ENCODE results near the gene NMT2.

Gene NMT2

DNA sequence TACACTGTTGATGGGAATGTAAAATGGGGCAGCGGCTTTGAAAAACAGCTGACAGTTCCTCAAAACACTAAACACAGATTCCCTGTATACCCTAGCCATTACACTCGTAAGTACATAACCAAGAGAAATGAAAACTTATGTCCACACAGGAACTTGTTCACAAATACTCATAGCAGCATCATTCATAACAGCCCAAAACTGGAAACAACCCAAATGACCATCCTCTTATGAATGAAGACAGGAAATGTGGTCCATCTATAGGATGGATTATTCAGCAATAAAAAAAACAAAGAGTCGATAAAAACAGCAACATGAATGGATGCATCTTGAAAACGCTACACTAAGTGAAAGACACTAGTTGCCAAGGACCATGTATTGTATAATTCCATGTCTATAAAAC, 23.7 kb downstream of the NMT2 start:
- DNase-seq (ENCODE audit: low spot score) (no peak), FAIRE-seq (no peak)

DNA sequence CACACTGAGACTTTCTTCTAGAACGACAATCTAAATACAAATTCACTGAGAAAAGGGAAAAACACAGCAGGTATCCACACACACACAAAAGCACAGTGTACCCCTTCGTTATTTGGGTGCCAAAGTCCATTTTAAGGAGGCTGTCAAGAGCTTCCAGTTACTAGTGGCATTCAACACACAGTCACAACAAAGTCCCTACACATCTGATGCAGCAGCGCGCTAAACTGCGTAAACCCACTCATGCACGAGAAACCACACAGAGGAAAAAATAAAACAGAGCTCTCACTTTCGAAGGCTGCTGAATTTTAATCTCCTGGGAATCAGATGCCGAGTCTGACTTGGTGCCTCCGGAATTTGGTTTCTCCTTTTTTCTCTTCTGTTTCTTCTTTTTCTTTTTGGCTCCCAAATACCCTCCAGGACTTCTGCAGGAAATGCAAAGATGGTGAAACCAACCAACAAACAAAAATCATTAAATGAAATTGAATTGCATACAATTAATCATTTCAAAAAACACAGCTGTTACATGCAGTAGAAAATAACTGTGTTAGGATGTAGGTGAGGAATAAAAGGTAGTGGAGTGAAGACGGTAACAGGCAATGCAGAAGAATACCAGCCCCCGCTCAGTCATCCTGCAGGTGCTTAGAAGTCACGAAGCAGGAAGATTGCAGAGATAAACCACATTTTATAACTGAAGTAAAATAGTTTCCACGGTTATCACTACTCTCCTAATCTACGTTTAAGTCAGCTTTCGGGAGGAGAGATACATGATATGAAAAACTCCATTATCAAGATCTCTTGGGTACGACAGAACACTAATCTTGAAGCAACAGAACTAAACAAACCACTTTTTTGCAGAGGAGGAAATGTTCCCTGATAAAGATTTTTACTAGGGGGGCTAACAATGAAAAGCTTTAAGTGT, 27.1 kb downstream of the NMT2 start:
- FAIRE-seq, result no peak
- DNase-seq (ENCODE audit: low spot score), result no peak

GRCh38 chr10:15140698-15141097, 27.8 kb downstream of the NMT2 start:
- no peak for DNase-seq (ENCODE audit: low spot score)

DNA sequence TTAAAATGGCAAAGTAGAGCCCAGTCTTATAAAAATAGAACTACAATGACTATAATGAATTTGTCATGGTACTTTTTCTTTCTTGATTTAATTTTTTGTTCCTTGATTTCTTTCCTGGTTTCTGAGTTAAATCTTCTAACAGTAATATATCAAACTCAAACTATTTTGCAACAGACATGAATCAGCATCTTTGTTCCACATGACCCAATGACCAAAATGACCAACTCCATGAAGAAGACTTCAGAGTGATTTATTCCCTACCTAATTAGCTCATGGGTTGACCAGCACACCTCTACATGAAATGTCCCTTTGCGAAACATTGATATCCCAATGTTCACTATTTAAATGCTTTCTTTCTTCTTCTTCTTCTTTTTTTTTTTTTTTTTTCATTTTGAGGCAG, 30.9 kb downstream of the NMT2 start:
- DNase-seq (ENCODE audit: low spot score) (no peak), FAIRE-seq (no peak)

More at GRCh38 chr10:15140698-15141097, 27.8 kb downstream of the NMT2 start:
- FAIRE-seq, result no peak

DNA sequence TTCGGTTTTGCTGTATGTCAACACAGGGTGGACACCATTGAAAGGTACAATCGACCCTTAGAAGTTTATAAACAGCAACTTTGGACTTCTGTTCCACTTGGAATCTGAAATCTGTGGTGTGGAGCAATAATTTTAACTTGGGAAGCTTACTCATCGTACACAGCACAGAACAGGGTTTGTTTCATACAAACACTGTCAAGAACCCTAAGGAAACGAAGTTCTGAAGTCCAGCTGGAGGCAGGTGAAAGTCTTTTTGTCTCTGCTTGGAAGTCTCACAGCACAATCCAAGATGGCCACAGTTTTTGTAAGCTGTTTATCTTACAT, 31.5 kb downstream of the NMT2 start:
- no peak for FAIRE-seq
- no peak for DNase-seq (ENCODE audit: low spot score)

GRCh38 chr10:15136129-15137035, 32.1 kb downstream of the NMT2 start:
- DNase-seq (ENCODE audit: low spot score) (no peak), FAIRE-seq (no peak)

GRCh38 chr10:15131330-15131729, 37.2 kb downstream of the NMT2 start:
- DNase-seq (ENCODE audit: low spot score), result no peak
- no peak for FAIRE-seq

DNA sequence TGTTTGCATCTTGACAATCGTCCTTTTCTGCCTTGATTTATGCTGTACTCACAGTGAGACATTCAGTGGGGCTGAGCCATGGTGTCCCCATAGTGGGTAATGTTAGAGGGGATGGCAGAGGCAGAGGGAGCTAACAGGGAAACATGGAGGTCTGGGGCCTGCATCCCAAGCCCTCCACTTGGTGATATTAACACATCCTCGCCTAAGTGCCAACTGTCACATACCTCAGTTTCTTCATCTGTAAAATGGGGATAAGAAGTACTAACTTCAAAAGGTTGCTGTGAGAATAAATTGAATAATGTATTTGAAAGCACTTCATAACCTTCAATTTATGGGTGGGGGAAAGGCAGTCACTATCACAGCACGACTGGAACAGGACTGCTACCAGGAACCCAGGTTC, 43.6 kb downstream of the NMT2 start:
- no peak for DNase-seq (ENCODE audit: low spot score)
- no peak for FAIRE-seq

DNA sequence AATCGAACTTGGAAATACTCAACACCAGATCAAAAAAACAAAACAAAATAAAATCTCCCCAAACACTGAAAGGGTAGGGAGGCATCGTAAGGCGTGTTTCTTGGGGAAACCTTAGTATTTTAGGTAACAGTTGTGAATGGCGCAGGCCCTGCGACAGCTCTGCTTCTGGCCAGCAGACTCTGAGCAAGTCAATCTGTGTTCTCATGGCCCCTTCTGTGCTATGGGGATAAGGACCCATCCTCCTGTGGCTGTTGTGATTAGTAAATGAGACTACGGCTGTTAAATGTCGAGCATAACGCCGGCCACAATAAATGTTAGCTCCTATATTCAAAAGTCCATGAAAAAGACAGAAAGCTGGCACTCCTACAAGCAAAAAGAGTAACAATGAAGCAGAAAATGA, 44.3 kb downstream of the NMT2 start:
- FAIRE-seq (no peak), DNase-seq (ENCODE audit: low spot score) (no peak)

DNA sequence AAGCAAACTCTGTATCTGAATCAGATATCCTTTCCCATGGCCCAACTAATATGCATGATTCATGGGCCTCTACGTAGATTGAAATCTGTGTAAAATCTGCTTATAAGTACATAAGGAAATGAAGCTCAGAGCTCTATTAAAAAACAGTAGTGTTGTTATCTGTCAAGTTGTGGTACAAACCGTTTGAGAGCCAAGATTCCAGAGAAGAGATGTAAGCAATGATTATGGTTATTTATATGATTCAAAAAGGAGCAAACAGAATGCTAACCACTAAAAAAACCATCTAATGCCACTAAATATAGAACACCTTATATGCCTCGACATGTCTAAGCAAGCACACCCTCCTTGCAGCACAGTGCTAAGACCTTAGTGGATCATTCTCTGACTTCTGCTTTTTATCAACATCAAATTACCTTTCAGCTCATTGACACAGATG, 44.7 kb downstream of the NMT2 start:
- DNase-seq (ENCODE audit: low spot score) (no peak), FAIRE-seq (no peak)

GRCh38 chr10:15122477-15123030, 45.9 kb downstream of the NMT2 start:
- DNase-seq (ENCODE audit: low spot score) (no peak), FAIRE-seq (no peak)

DNA sequence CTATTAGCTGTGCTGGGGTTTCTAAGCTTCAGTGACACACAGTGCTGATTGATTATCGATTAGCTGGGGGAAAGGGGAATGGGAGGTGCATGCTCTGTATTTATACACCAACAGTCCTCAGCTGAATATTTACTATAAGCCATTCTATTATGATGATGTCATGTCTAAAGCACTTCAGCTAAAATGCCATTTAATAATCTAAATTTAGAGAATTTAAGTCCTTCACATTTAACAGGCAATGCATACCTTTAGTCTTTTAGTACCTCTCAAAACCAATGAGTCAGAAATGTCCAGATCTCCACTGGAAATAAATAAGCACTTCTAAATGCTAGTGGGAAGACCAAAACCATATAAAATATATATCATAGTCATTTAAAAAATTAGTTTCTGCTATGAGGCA, 46.8 kb downstream of the NMT2 start:
- DNase-seq (ENCODE audit: low spot score) (no peak), FAIRE-seq (no peak)

GRCh38 chr10:15120523-15120922, 48.0 kb downstream of the NMT2 start:
- FAIRE-seq (no peak), DNase-seq (ENCODE audit: low spot score) (no peak)

GRCh38 chr10:15118615-15119014, 49.9 kb downstream of the NMT2 start:
- DNase-seq (ENCODE audit: low spot score) (no peak), FAIRE-seq (no peak)

GRCh38 chr10:15116225-15116624, 52.3 kb downstream of the NMT2 start:
- FAIRE-seq (no peak), DNase-seq (ENCODE audit: low spot score) (no peak)

- FAIRE-seq (no peak), DNase-seq (ENCODE audit: low spot score) (no peak)
Measured at GRCh38 chr10:15113766-15114165, 54.7 kb downstream of the NMT2 start.

DNA sequence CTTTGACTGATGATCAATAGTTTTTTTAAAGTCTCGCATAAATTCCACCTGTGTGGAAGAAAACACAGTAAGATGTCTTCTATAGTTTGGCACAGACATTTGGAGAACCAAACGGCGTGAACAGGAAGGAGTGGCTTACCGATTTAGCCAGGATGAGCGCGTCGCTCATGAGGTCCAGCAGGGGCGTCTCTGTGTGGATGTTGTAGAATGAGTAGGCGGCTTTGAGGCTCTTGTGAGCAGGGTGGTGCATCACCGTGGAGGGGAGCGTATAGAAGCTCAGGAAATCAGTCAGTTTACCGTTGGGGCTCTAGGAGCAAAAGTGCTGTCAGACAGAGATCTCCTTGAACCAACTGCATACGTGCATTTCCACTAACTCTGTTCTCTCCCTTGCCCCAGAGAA, 55.8 kb downstream of the NMT2 start:
- DNase-seq (ENCODE audit: low spot score) (no peak), FAIRE-seq (peak; percentile 9)

GRCh38 chr10:15106352-15107013, 62.0 kb downstream of the NMT2 start:
- DNase-seq (ENCODE audit: low spot score), result peak; percentile 69
- FAIRE-seq, result no peak

GRCh38 chr10:15103513-15103912, 65.0 kb downstream of the NMT2 start:
- no peak for FAIRE-seq
- no peak for DNase-seq (ENCODE audit: low spot score)

DNA sequence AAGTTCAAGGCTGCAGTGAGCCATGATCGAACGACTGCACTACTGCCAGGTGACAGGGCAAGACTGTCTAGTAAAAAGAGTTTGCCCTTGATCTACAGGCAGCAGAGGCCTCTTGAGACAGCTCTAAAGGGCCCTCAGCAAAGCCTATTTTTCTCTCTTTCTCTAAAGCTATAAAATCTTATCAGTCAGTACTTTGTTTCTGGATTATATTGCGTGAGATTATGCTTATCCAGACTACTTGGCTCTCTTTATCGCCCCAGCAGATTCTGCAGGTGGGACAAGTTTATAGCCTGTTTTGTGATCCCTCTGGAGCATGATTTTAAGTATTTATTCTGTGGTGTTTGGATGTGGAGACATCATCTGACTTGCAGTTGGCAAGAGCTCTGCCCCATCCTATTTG, 68.6 kb downstream of the NMT2 start:
- DNase-seq (ENCODE audit: low spot score) (no peak), FAIRE-seq (no peak)

DNA sequence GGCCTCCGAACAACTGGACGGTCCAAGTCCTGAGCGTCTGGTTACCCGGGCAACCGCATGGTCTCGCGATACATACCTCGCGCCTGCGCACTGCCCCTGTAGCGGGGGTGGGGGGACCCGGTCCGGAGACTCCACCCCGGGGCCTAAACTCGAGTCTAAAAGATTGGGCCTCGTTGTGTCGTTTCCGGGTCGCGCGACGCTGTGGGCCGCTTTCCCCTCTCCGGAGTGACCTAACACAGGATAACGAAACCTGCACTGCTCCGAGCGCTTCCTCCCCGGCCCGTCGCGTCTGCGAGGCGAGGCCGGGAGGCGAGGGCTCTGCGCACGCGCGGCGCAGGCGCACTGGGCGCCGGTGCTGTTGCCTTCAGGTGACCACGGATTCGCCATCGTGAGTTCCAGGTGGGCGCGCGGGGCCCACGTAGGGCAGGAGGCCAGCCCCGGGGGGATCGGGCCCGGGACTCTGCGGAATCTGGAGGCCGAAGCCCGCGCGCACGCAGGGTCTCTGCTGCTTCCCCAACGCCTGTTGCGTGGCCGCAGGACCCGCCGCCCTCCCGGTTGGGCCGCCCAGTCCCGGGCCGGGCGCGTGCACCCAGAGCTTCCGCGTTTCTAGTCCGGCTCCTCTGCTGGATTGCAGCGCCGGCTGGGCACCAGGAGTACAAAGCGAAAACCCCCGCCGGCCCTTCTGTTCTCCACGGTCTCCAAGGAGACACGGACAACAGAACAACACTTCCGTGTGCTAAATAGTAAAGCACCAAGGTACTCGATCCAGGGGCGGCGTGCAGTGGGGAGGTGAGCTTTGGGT, 71.3 kb downstream of the NMT2 start, which contains the start of gene RPP38:
RPP38 (plus strand) TSS at position 345 of the 802 bp plus-strand sequence. CDS start 5,960 bp downstream, outside the sequence.
- peak; percentile 98 for DNase-seq (ENCODE audit: low spot score)
- FAIRE-seq, result no peak

Data from urothelium cell line (cell line).